ENCODE measurements around the gene RPS21.
"Not testable (repeated sequence)": the region's sequence is repeated elsewhere in the genome, so short reads cannot be mapped to it uniquely, and the experiment has no call there.

Gene RPS21

DNA sequence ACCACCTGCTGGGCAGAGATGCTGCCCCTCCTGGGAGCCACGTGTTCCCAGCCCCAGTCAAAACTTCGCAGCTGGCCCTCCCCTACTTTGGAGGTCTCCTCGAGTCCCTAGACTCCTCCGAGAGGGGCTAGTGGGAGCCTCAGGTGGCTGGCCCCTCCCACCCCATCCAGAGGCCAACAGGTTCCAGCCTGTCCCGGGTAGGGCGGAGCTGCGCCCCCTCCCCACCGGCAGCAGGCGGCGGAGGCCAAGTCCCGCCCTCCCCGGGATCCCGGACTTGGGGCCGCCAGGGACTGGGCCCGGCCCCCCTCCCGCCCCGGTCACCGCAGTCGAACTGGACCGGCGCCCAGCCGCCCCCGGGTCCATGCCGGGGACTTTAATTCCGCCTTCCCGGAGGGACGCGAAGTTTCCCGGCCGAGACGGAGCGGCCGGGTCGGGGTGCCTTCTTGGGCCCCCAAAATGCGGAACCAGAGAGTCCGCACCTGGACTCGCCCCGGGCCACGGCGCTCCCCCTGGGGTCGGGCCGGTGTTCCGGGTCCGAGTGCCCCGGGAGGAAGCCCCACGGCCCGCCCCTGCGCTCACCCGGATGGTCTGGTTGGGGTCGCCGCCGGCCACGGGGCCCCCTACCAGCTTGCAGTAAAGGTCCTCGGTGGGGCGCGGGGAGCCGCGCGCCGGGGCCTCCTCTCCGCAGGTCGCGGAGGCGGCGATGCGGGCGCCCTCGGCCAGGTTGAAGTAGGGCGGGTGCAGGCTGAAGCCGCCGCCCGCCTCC, 20.4 kb upstream of the RPS21 start:
- no peak for DNase-seq

DNA sequence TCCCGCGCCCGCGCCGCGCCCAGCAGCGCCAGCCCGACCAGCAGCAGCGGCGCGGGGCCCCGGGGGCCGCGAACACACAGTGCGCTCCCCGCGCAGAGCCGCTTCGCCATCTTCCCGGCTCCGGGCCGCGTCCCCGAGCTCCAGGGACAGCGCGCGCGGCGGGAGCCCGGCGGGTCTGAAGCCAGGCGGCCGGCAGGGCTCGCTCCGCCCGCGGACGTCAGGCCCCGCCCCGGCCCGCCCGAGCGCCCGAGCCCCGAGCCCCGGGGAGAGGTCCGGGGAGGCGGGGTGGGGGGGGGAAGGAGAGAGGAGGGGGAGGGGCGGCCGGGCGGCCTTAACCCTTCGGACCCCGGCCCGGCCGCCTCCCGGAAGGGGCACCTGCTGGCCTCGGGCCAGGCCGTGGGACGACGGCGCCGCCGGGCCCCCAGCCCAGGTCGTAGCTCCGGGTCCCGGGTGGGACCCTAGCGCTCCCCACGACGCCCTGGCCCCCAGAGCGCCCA, 19.7 kb upstream of the RPS21 start, which contains the start of gene LAMA5:
Gene LAMA5 (minus strand): TSS at position 177 of the 497 bp plus-strand sequence. CDS start 67 bp downstream, at position 110.
- peak; percentile 15 for DNase-seq

- peak; percentile 9 for DNase-seq
Observed at GRCh38 chr20:62367633-62368391, 19.1 kb upstream of the RPS21 start.

- DNase-seq, result no peak
Observed at GRCh38 chr20:62368392-62368975, 18.4 kb upstream of the RPS21 start.

GRCh38 chr20:62368976-62369814, 17.7 kb upstream of the RPS21 start:
- no peak for DNase-seq

- no peak for DNase-seq
Observed at GRCh38 chr20:62369815-62370114, 17.1 kb upstream of the RPS21 start.

GRCh38 chr20:62370115-62370806, 16.6 kb upstream of the RPS21 start:
- no peak for DNase-seq

DNA sequence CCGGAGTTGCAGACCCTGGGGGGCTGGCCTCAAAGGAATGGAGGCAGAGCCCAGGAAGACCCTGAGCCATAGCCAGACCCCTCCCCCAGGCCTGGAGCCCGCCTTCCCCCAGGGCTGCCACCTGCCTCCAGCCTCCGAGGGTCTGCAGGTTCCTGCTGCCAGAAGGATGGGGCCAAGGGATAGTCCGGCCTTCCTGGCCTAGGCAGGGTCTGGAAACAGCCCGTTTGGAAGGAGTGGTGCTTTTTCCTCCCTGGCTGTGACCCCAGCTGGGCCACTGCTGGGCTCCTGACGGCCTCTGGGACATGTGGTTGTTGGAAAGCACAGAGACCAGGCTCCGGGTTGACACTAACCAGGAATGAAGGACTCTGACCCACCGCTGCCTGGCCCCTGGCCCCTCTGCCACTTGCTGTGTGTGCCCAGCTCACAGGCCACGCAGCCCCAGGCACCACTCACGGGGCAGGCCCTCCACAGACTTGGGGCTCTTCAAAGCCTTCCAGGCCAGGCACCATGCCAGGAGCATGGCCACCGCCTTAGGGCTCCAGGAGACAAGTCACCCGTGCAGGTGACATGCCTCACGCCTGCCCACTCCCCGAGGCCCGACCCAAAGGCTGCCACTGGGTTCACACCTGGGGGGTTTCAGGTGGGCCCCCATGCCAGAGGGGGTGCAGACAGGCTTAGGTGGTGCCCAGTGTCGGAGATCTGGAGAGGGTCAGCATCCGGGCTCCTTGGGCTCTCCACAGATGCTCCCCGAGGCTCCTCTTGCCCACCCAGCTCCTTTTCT, 15.9 kb upstream of the RPS21 start:
- DNase-seq, result no peak

- DNase-seq, result no peak
Observed at GRCh38 chr20:62371588-62372041, 15.3 kb upstream of the RPS21 start.

DNA sequence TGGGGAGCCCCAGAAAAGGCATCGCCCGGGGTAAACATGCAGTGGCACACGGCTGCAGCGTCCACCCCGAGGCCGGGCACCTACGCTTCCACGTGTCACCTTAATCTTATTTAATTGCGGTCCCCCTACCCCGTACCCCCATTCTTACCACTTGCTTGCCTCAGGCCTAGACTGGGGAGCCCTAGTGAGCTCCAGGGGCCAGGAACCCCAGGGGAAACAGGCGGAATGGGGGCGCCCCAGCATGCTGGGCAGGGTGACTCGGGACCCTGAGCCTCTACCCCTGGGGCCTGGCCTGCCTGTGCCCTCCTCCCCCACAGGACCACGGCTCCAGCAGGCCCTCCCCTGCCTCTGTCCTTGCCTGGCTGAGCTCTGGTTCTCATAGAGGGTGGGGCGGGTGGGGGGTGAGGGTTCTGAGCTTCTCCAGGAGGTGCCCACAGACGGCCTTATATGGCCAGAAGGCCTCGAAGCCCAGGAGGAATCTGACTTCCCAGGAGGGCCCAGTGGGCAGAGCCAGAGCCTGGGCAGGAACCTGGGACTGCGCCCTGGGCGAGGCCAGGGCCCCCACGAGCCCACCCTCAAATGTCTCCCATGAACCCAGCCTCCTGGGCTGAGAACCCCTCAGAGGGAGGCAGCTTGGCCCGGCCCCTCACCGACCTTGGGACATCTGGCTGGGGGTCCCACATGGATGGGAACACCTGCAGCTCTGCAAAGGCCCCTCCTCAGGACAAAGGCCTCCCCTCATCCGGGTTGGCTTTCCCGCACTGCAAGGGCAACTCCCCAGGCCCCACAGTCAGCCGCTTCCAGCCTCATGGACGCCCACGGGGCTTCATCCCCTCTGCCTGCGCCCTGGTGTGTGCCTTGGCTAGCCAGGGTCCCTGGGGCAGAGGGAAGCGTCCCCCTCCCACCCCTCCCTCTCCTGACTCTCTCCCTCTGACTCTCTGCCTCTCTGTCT, 14.6 kb upstream of the RPS21 start:
- no peak for DNase-seq

- DNase-seq, result not testable (repeated sequence)
Observed at GRCh38 chr20:62373631-62374179, 13.2 kb upstream of the RPS21 start.

- DNase-seq, result no peak
Observed at GRCh38 chr20:62374331-62375152, 12.4 kb upstream of the RPS21 start.

DNA sequence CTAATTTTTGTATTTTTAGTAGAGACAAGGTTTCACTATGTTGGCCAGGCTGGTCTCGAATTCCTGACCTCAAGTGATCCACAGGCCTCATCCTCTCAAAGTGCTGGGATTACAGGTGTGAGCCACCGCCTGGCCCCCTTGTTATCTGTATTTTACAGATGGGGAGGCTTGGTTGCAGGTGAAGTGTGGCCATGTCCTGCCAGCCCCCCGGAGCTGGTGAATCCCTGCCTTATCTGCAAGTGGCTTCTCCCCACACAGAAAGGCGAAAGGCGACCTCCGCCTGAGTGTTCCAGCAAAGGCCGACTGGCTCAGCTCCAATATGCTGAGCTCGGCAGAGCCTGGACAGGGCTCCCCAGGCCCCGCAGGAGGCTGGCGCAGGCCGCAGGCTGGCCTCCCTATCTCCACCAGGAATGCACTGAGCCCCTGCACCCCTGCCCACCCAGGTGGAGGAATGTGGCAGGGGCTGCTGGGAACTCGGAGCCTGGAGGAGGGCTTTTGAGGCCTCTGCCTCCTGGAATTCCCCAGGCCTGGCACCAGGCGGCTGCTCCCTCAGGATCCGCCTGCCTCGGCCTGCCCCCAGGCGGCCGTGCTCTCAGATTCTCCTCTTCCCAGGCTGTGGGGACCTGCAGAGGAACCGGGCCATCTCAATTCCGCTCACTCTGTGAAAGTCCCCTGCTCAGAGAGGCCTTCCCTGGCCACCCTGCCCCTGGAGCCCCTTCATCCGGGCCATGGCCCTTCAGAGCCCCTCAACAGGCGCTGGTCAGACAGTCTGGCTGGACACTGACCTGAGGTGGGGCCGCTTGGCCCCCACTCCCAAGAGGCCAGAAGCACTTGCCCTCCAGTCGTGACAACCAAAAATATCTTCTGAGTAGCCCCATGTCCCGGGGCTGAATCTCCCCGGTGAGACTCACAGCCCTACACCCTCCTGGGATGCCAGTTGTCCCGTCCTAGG, 10.5 kb upstream of the RPS21 start:
- no peak for DNase-seq

- no peak for DNase-seq
Observed at GRCh38 chr20:62377064-62377461, 9.8 kb upstream of the RPS21 start.

GRCh38 chr20:62377615-62378178, 9.2 kb upstream of the RPS21 start:
- DNase-seq, result no peak

GRCh38 chr20:62378215-62378614, 8.7 kb upstream of the RPS21 start:
- no peak for DNase-seq

GRCh38 chr20:62381202-62381797, 5.6 kb upstream of the RPS21 start:
- no peak for DNase-seq
